K562 (cell line): ENCODE results near the gene TCAP. TPM values are rescaled to one million over a fixed set of nuclear protein-coding genes. Genes with fewer than 3 reads are reported as not detected.

ENCODE experiments used
- ATAC-seq: fragments of 200-7000 bp; cut with Tn5 transposase; 3 replicates; pipeline ENCODE4 v1.9.1; 2020; ENCODE audit warnings: moderate library complexity
- BruUV-seq: library from RNA; stranded (reverse); fragments of 400-500 nt; replicated peaks from 2 replicates; lab custom pipeline; 2021; lab: Mats Ljungman, UMichigan
- CTCF ChIA-PET: fragments of 300-600 bp; formaldehyde crosslinking; extraction: SDS; loops from one replicate; lab custom pipeline; 2021; ENCODE audit warnings: low intra/inter-chr PET ratio; lab: Yijun Ruan, JAX
- POLR2A ChIA-PET: fragments of 300-600, 350-650 bp; sonication (Branson Sonifier 250); formaldehyde crosslinking; extraction: SDS; loops from one replicate; lab custom pipeline; 2021; ENCODE audit warnings: antibody characterized with exemption, inconsistent platforms; lab: Yijun Ruan, JAX
- DNase-seq, 4 experiments: peaks; one replicate each; pipeline versions ENCODE4 v3.0.0 to v3.0.0-alpha.2; 2011 to 2018; ENCODE audit warnings: low spot score in 3 of 4, mixed read lengths in 3 of 4; ENCODE audit errors: extremely low read depth in 1 of 4
- FAIRE-seq: peaks from 2 replicates; lab custom pipeline; 2011; peaks lifted over from hg19 to GRCh38; lab: Jason Lieb, UNC
- H2AFZ ChIP-seq: 2 replicates; pipeline ENCODE4 v1.6.0; 2011; ENCODE audit warnings: low read depth, low read length, control low read depth, inconsistent platforms
- H3K27ac ChIP-seq: fragments of 200-600 bp; 3 replicates; pipeline ENCODE4 v1.8.0; 2011; ENCODE audit warnings: low read depth, mild to moderate bottlenecking, control low read depth, inconsistent platforms, low read length, moderate library complexity, mixed read lengths; ENCODE audit errors: extremely low read depth
- H3K27me3 ChIP-seq, 2 experiments: fragments of 300-600 bp in 1 of 2; 2 replicates in 1 of 2; 3 replicates in 1 of 2; pipeline versions ENCODE4 v1.6.0 to v1.8.0; 2011; ENCODE audit warnings: inconsistent platforms in 2 of 2, low read length in 2 of 2, mild to moderate bottlenecking in 1 of 2, mixed read lengths in 1 of 2, moderate library complexity in 1 of 2; ENCODE audit not compliant: control insufficient read depth in 2 of 2, insufficient read depth in 2 of 2
- H3K36me3 ChIP-seq: fragments of 300-600 bp; 3 replicates; pipeline ENCODE4 v1.8.0; 2011; ENCODE audit warnings: mild to moderate bottlenecking, low read length, inconsistent platforms; ENCODE audit not compliant: control insufficient read depth, insufficient read depth
- H3K4me1 ChIP-seq, 2 experiments: fragments of 200-600 bp in 1 of 2; replicated peaks in 1 of 2; 2 replicates in 1 of 2; 3 replicates in 1 of 2; pipeline versions ENCODE4 v1.5.1 to v1.8.0; 2011; ENCODE audit warnings: inconsistent platforms in 2 of 2, low read length in 2 of 2, mild to moderate bottlenecking in 1 of 2, mixed read lengths in 1 of 2, moderate library complexity in 1 of 2; ENCODE audit not compliant: control insufficient read depth in 2 of 2, insufficient read depth in 2 of 2
- H3K4me2 ChIP-seq: 2 replicates; pipeline ENCODE4 v1.6.1; 2011; ENCODE audit warnings: low read length, control low read depth, inconsistent platforms, mixed read lengths; ENCODE audit not compliant: insufficient read depth
- H3K4me3 ChIP-seq: fragments of 200-600 bp; sonication (generic), shearing (Covaris generic); 2 replicates; pipeline ENCODE4 v1.5.1; 2016; ENCODE audit warnings: control low read depth, inconsistent platforms
- H3K79me2 ChIP-seq: fragments of 200-600 bp; 3 replicates; pipeline ENCODE4 v1.8.0; 2011; ENCODE audit warnings: low read length, inconsistent platforms; ENCODE audit not compliant: control insufficient read depth, insufficient read depth
- H3K9ac ChIP-seq, 2 experiments: 2 replicates each; pipeline versions ENCODE4 v1.6.0 to v1.6.1; 2011; ENCODE audit warnings: low read depth in 2 of 2, low read length in 2 of 2, control low read depth in 1 of 2, inconsistent platforms in 1 of 2, mild to moderate bottlenecking in 1 of 2, mixed read lengths in 1 of 2; ENCODE audit not compliant: insufficient read depth in 1 of 2
- H3K9me1 ChIP-seq: one replicate; pipeline ENCODE4 v1.6.0; 2011; ENCODE audit warnings: inconsistent platforms, mild to moderate bottlenecking, low read length, moderate library complexity; ENCODE audit not compliant: control insufficient read depth, insufficient read depth
- H3K9me3 ChIP-seq: replicated peaks from 2 replicates; pipeline ENCODE4 v1.5.1; 2011; ENCODE audit warnings: low read depth, low read length, inconsistent platforms; ENCODE audit not compliant: control insufficient read depth, insufficient read depth
- H4K20me1 ChIP-seq: replicated peaks from 2 replicates; pipeline ENCODE4 v1.6.1; 2011; ENCODE audit warnings: low read length, inconsistent platforms, mixed read lengths; ENCODE audit not compliant: control insufficient read depth, insufficient read depth
- COPS2 ChIP-seq: fragments of 450-650 bp; conservative IDR thresholded peaks from 2 replicates; pipeline ENCODE4 v1.6.1; 2016; ENCODE audit warnings: mild to moderate bottlenecking, moderate library complexity
- IFI16 ChIP-seq: fragments of 250-450 bp; sonication (Bioruptor Pico); IDR thresholded peaks from 2 replicates; pipeline ENCODE4 v2.1.2; 2022; ENCODE audit warnings: mild to moderate bottlenecking, inconsistent platforms
- NFYB ChIP-seq: IDR thresholded peaks from 2 replicates; pipeline ENCODE4 v1.6.1; 2011; ENCODE audit warnings: mild to moderate bottlenecking, moderate library complexity; ENCODE audit not compliant: insufficient read length; ENCODE audit errors: extremely low read depth
- RHOXF2B ChIP-seq: fragments of 250-450 bp; sonication (Bioruptor Pico); conservative IDR thresholded peaks from 2 replicates; pipeline ENCODE4 v1.5.1; 2021
- USF1 ChIP-seq: sonication (generic); formaldehyde crosslinking; IDR thresholded peaks from 2 replicates; pipeline ENCODE4 v1.9.0; 2022; ENCODE audit warnings: mild to moderate bottlenecking, missing genetic modification reagents
- ZNF280A ChIP-seq: fragments of 450-650 bp; IDR thresholded peaks from 2 replicates; pipeline ENCODE4 v1.6.1; 2018; ENCODE audit warnings: mild to moderate bottlenecking, low read depth; ENCODE audit not compliant: partially characterized antibody
- WGBS: fragments of 100-300 bp; shearing (Covaris generic); methylation state at CpG from one replicate; pipeline ENCODE4 v1.1.6; 2016; ENCODE audit warnings: low coverage, mixed read lengths; ENCODE audit not compliant: insufficient coverage; ENCODE audit errors: missing lambda C conversion rate; 5-methylcytosine and 5-hydroxymethylcytosine counted together
- in situ Hi-C: fragments of 300-500 bp; cut with MboI; formaldehyde crosslinking; loops from 4 replicates; pipeline ENCODE4 v1.15.0; 2018; ENCODE audit warnings: inconsistent platforms, mixed read lengths
- intact Hi-C: fragments of 100-400 bp; cut with micrococcal nuclease; formaldehyde crosslinking; loops from 2 replicates; pipeline ENCODE4 v1.14.2; 2022
- polyA plus RNA-seq, 8 experiments: library from polyadenylated mRNA; depleted of rRNA in 4 of 8; stranded (reverse) in 5 of 8; unstranded in 3 of 8; fragments of >200 nt; fragmentation: Nextera tagmentation in 2 of 8; fragmentation: Illumina TruSeq in 1 of 8; extraction: Ambion mirVana in 2 of 8; extraction: Trizol in 1 of 8; gene quantifications; 2 replicates each; pipeline versions ENCODE4 v1.2.1 to v1.2.3, GENCODE V29; 2011 to 2014; ENCODE audit warnings: inconsistent platforms in 1 of 8, missing spikeins in 1 of 8
- total RNA-seq, 7 experiments: library from RNA; depleted of rRNA in 6 of 7; stranded (reverse); fragments of >200 nt in 6 of 7; fragmentation: Illumina TruSeq in 2 of 7; extraction: Trizol in 2 of 7; gene quantifications; 2 replicates each; pipeline versions ENCODE4 v1.2.1 to v1.2.3, GENCODE V29; 2011 to 2021; ENCODE audit warnings: low replicate concordance in 1 of 7

Gene TCAP
- total and polyA plus RNA-seq, 9 of the 15 experiments (the other 6 are each of a cell fraction or from before 2014, with no cell fraction given) = 0.33 to 1.4 (median 0.82) TPM; not detected in 2

GRCh38 chr17:39661744-39662541 lies 3.2 kb upstream of the TCAP start:
- CTCF ChIA-PET = no interaction called here
- peaks cover 56% of the 10 kb centered on the region; the same call in 1 of the 3 replicates for H3K36me3 ChIP-seq
- FAIRE-seq = no peak

More at GRCh38 chr17:39661744-39662541, 3.2 kb upstream of the TCAP start:
- Histone ChIP-seq H3K4me3 (no peak overlapping the region), H3K9ac (0 out of 4 replicates have a peak overlapping the region, but pooled peaks of 1 of the 2 experiments have one; percentile 75), H3K79me2 (no peaks in the 10 kb centered on the region)
- WGBS = 80% methylated on average over 7 of the region's 8 CpGs
- no peak for TF ChIP-seq IFI16 (CRISPR knock-in tag)
- no peak for TF ChIP-seq NFYB
- no peak for TF ChIP-seq ZNF280A
- no peak for TF ChIP-seq RHOXF2B
- TF ChIP-seq USF1 (CRISPR knock-in tag) = no peak
- no peak for TF ChIP-seq COPS2
- TF ChIP-seq, all 486 proteins: peak for 0
- no peak for ATAC-seq
- Histone ChIP-seq H2AFZ (no peak overlapping the region), H3K27me3 (no peaks in the 10 kb centered on the region), H3K4me1 (peaks cover 19 to 69% of the 10 kb centered on the region in 2 experiments), H3K9me3 (no peaks in the 10 kb centered on the region), H4K20me1 (no peaks in the 10 kb centered on the region), H3K4me2 (no peak overlapping the region), H3K9me1 (no peaks in the 10 kb centered on the region), H3K27ac (no peak overlapping the region)
- DNase-seq = no peak
- in situ Hi-C loops (no loop called here), intact Hi-C loops (no loop called here)
- BruUV-seq = no TSS peak
- POLR2A ChIA-PET = interaction anchor here (1.5 kb wide), 1 partner anchor 9 kb away, joined by 5 read pairs; no protein-coding TSS in a partner anchor
